Lower leg skin (tissue), 3 donors: ENCODE results near the gene SYTL2.

ENCODE experiments used
- CTCF ChIP-seq, 3 donors: fragments of 450-650 bp; IDR thresholded peaks; one replicate each; pipeline ENCODE4 v1.5.1; 2016; ENCODE audit warnings: antibody characterized with exemption in 3 of 3, mild to moderate bottlenecking in 3 of 3, moderate library complexity in 2 of 3
- POLR2A ChIP-seq, 2 donors: fragments of 450-650 bp; IDR thresholded peaks; one replicate each; pipeline ENCODE4 v1.6.1; 2016 to 2017; ENCODE audit warnings: antibody characterized with exemption in 2 of 2, mild to moderate bottlenecking in 1 of 2, moderate library complexity in 1 of 2

- no peak for TF ChIP-seq POLR2A (IDR thresholded peaks at IDR 0.05)
- no peak for TF ChIP-seq CTCF (IDR thresholded peaks at IDR 0.05)
Measured at GRCh38 chr11:85857098-85857497, 46.2 kb upstream of the SYTL2 start.
